ENCODE results near the gene GDAP2. TPM values are rescaled to one million over a fixed set of nuclear protein-coding genes. Genes with fewer than 3 reads are reported as not detected.

GDAP2 gene
- total RNA-seq, 2 donors from 2014 or later: 21.5 to 31.9 TPM

DNA sequence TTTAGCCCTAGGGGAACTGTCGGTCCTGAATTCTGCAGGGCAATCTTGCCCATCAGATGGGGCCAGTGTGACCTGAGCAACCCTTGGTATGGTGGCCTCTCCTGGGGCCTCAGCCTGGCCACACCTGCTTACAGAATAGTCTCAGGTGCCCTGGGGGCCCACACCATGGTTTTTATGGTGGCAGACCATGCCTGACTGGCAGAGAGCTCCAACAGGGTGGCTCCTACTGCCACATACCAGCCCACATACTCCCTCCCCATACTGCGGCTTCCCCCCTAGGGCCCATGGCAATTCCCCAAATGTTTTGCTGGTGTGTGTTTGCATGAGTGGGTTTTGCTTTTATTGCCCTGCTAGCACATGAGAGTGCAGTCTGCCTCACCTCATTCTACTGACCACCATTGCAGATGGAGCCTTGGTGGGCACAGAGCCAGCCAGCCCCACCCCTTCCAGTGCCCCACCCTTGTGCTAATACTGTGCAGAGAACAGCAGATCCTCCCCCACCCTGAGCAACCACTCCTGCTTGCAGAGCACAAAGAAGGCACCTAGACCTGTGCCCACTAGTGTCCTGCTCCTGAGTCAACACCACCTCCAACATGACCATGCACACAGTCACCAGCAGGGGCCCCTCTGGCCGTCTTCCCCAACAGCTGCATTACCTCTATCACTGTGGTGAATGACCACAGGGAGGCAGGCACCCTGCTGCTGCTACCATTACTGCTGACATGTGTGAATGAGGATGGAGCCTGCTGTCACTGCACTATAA, 86.8 kb downstream of the GDAP2 start:
- DNase-seq: no peak
- Histone ChIP-seq H3K4me3 (no peak overlapping the region), H3K9me3 (no peaks in the 10 kb centered on the region), H3K4me1 (no peaks in the 10 kb centered on the region), H3K27me3 (no peaks in the 10 kb centered on the region), H3K27ac (no peak overlapping the region), H3K36me3 (no peaks in the 10 kb centered on the region), H3K9ac (ENCODE audit: low read depth in 2 of 2, low read length in 2 of 2) (no peak overlapping the region)
- TF ChIP-seq, protein P1, sequence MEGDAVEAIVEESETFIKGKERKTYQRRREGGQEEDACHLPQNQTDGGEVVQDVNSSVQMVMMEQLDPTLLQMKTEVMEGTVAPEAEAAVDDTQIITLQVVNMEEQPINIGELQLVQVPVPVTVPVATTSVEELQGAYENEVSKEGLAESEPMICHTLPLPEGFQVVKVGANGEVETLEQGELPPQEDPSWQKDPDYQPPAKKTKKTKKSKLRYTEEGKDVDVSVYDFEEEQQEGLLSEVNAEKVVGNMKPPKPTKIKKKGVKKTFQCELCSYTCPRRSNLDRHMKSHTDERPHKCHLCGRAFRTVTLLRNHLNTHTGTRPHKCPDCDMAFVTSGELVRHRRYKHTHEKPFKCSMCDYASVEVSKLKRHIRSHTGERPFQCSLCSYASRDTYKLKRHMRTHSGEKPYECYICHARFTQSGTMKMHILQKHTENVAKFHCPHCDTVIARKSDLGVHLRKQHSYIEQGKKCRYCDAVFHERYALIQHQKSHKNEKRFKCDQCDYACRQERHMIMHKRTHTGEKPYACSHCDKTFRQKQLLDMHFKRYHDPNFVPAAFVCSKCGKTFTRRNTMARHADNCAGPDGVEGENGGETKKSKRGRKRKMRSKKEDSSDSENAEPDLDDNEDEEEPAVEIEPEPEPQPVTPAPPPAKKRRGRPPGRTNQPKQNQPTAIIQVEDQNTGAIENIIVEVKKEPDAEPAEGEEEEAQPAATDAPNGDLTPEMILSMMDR (IDR thresholded peaks at IDR 0.05): no peak
- intact Hi-C loops (cut with DNase I): no loop called here

DNA sequence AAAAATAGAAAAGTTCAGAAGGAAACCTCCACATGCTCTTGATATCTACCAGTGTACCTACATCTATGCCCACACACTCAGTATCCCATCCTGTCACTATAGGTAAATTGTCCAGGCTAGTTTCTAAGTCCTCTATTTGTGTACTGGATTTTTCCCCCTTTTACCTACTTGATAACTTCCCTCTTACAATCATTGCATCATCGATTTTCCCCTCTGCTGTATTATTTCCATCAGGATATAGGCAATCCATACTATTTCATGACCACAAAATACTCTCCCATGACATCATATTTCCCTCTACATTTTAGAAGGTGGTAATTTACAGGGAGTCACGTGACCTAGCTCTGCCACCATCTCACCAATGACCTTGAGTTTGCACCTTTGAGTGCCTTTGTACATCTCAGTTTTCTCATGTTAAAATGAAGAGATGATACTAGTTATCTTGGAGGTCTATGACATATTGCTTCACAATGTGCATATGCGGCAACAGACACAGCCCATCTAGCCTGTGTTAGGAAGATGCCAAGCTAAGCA, 88.2 kb downstream of the GDAP2 start:
- TF ChIP-seq, protein P1 (IDR thresholded peaks at IDR 0.05): no peak

DNA sequence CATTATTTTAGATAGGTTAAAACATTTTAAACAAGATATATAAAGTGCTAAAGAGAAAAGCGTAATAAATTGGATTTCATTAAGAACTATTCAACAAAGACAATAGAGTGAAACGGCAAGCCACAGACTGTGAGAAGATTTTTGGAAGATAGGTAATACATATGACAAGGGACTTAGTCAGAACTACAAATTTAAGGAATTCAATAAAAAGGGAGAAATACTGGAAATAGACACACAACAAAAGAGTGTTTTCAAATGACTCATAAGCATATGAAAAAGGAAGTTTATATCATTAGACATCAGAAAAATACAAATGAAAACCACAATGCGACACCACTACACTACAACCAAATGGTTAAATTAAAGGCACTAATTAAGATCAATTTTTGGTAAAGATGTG, 90.5 kb downstream of the GDAP2 start:
- Histone ChIP-seq H3K27ac (no peak overlapping the region), H3K4me1 (no peaks in the 10 kb centered on the region), H3K36me3 (no peaks in the 10 kb centered on the region), H3K27me3 (no peaks in the 10 kb centered on the region), H3K9me3 (no peaks in the 10 kb centered on the region), H3K4me3 (no peak overlapping the region), H3K9ac (ENCODE audit: low read depth in 2 of 2, low read length in 2 of 2) (no peak overlapping the region)
- DNase-seq: no peak
- intact Hi-C loops (cut with DNase I): no loop called here
- TF ChIP-seq, protein P1 (IDR thresholded peaks at IDR 0.05): no peak

More for the DNA sequence above, 88.2 kb downstream of the GDAP2 start:
- Histone ChIP-seq H3K4me3 (no peak overlapping the region), H3K9ac (ENCODE audit: low read depth in 2 of 2, low read length in 2 of 2) (no peak overlapping the region), H3K27ac (no peak overlapping the region), H3K4me1 (no peaks in the 10 kb centered on the region), H3K27me3 (no peaks in the 10 kb centered on the region), H3K36me3 (no peaks in the 10 kb centered on the region), H3K9me3 (no peaks in the 10 kb centered on the region)
- DNase-seq: no peak
- intact Hi-C loops (cut with DNase I): no loop called here

DNA sequence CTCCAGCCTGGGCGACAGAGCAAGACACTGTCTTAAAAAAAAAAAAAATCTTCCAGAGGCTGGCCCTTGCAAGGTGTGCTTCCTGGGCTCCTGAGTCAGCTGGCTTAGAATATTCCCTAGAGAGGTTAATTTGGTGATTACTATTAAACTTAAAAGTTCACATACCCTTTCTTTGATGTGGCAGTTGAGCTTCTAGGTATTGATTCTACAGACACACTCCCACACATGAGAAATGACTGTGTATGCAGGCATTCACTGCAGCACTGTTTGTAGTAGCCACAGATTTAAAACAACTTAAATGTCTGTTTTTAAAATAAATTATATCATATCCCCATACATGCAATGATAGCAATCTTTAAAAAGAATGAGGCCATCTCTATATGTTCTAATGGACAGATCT, 93.4 kb downstream of the GDAP2 start:
- intact Hi-C loops (cut with DNase I): no loop called here
- no peak for DNase-seq
- no peaks in the 10 kb centered on the region for H3K9me3 ChIP-seq
- no peaks in the 10 kb centered on the region for H3K27me3 ChIP-seq
- H3K4me3 ChIP-seq: no peak overlapping the region
- H3K4me1 ChIP-seq: no peaks in the 10 kb centered on the region
- TF ChIP-seq, protein P1 (IDR thresholded peaks at IDR 0.05): no peak
- H3K36me3 ChIP-seq: no peaks in the 10 kb centered on the region
- no peak overlapping the region for H3K27ac ChIP-seq
- no peak overlapping the region for H3K9ac ChIP-seq (ENCODE audit: low read depth in 2 of 2, low read length in 2 of 2)

DNA sequence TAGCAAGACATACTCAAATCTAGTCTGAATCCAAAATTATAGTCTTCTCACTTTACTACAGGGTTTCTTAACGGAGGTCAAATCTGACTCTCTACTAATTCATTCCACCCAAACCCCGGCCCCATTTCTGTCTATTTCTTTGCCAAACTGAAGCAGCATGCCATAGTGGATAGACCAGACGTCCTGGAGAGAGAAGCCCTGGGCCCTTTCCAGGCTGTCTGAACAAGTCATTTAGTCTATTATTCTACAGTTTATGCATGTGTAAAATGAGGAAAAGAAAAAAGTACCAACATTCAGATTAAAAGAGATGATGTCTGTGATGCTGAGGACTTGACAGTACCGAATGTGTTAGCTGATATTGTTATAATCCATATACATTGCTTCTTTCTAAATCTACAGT, 95.0 kb downstream of the GDAP2 start:
- H3K4me1 ChIP-seq: no peaks in the 10 kb centered on the region
- no peak for DNase-seq
- H3K27ac ChIP-seq: no peak overlapping the region
- H3K27me3 ChIP-seq: no peaks in the 10 kb centered on the region
- H3K36me3 ChIP-seq: no peaks in the 10 kb centered on the region
- H3K4me3 ChIP-seq: no peak overlapping the region
- no peak overlapping the region for H3K9ac ChIP-seq (ENCODE audit: low read depth in 2 of 2, low read length in 2 of 2)
- TF ChIP-seq, protein P1 (IDR thresholded peaks at IDR 0.05): no peak
- intact Hi-C loops (cut with DNase I): no loop called here
- no peaks in the 10 kb centered on the region for H3K9me3 ChIP-seq

Data from colonic mucosa (tissue), 4 donors.